ENCODE results near the gene PTPRD.

Gene PTPRD

DNA sequence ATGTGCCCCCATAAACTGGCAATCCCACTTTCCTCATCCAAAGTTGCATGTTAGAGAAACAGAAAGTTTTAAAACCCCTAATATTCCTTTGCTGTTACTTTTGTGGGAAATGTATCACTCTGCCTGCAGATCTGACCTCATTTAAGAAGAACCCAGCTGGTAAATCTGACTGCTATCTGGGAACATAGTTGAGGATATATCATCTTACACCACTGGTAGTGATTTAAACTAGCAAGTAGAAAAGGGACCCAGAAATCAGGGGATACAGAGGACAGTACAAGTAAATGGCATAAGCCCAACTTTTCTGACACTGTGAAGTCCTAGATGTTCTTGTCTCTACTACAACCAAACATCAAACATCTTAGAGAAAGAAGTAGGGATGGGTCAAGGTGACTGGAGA is 1752.7 kb downstream of the PTPRD start:
- DNase-seq (ENCODE audit: low read depth): no peak

DNA sequence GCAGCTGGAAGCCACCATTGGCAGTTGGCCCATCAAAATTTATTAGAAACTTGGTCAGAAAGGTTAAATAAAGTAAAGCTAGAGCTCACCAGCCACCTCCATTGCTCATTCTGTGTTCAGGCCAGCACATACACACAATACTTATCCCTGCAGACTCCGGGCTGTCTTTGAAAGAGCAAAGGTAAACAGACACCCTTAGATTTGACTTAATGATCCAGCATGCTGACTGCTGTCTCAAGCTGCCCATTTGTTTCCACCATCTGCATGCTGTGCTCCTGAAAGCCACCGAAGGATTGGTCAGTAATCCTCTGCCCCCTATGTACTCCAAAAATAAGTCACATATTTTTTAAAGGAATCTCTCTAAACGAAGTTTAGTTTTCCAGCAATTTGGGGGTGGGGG is 1753.4 kb downstream of the PTPRD start:
- DNase-seq (ENCODE audit: low read depth): no peak

DNA sequence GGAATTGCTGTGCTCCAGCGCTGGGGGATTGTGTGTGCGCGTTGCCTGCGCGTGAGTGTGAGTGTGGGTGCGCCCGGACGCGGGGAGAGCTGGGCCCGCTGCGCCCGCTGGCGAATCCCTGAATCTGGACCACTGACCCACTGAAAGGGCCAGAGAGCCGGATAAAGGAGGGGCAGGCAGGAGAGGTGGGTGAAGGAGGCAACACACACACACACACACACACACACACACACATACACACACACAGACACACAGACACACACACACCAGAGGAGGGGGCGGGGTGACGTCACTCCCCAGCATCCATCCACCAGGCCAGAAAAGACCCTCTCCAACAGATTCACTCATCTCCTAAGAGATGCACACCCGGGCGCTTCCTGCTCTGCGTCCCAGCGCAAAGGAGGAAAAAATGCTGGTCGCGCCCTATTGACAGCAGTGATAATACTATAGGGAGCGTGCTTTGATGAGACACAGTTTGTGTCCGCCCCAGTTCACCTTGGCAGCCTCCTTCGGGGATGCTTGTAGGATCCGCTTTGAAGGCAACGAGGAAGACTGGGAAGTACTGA is 1754.1 kb downstream of the PTPRD start:
- no peak for DNase-seq (ENCODE audit: low read depth)

DNA sequence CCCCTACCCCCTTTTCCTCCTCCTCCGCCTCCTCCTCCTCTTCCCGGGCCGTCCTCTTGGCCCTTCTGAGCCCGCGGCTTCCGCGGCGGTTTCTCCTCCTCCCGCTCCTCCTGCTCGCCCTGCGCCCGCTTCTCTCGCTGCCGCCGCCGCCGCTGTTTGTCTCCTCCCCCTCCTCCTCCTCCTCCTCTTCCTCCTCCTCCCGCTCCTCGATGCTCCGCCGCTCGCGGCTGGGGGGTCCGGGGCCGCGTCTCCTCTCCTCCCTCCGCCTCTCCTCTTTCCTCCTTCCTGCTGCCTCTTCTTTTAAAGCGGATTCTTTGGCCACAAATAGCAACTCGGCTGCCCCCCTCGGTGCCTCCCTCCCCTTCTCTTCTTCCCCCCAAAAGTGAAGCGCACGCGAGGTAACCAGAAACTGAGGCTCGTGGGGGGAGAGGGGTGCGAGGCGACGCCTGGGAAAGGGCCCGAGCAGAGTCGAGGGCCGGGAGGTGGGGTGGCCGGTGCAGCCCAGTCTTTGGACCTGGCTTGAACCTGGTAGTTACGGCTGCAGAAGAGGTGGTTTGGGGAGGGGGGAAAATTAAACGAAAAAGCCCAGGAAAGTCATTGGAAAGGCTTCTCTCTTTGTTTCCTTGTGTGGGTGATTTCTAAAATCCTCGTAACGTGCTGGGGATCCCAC is 1754.7 kb downstream of the PTPRD start:
- no peak for DNase-seq (ENCODE audit: low read depth)

DNA sequence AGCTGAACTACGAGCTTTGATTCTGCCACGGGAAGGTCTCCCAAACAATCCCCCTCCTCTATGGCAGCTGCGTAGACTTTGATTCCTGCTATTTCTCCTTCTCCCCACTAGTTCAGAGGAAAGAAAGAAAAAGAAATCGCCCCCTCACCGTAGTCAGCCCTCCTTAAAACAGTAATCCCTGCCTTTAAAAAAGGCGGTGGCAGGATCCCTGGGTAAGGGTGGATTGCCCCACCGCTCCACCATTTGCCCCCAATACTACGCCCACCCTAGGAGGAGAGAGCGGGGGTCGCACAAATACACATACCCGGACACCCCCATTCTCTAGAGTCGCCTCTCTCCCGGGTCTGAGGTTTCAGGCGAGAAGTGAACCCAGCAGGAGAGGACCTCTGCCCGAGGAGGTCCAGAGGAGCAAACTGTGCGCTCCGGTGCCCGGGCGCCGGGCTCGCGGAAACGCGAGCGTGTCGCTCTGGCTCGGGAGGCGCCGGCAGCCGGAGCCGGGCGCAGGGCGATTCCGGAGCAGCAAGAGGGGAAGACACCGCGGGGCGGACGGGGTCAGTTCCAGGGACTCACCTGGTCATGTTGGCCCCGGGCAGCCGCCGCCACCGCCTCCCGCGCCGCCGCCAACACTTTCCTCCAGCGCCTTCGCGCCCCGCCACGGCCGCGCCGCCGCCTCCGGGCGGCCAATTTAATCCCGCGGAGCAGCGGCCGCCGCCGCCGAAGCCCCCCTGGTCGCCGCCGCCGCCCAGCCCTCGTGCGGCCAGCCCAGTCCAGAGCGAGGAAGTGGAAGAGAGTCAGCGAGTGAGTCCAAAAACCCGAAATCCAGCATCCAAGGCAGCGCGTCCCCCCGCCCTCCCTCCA is 1755.5 kb downstream of the PTPRD start:
- DNase-seq (ENCODE audit: low read depth): no peak

DNA sequence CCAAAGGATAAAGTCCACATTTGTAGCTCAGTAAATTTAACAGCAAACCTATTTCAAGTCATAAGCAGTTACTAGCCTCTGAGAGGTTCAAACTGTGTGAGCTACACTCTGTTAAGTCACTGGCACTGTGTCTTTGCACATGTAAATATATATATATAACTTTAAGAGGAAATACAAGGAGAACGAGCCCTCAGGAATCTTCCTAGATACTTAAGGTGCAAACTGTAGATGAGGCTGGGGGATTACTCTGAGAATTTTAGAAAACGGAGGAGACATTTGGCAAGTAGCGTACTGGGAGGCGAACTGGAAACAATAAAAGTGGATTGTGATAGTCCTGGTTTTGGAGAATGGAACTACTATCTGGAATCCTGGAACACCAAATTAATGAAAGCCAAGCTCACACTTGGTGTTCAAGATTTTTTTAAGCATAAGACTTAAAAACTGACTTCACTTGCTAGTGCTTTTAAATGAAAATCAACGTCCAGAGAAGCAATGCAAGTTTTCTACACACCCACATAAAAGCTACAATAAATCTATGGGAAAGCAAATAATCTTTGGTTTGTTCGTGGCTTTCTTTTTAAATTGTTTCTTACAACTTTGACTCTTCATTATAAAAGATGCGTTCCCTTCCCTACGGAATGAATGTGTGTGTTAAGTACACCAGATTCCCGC is 1756.3 kb downstream of the PTPRD start:
- DNase-seq (ENCODE audit: low read depth): no peak

DNA sequence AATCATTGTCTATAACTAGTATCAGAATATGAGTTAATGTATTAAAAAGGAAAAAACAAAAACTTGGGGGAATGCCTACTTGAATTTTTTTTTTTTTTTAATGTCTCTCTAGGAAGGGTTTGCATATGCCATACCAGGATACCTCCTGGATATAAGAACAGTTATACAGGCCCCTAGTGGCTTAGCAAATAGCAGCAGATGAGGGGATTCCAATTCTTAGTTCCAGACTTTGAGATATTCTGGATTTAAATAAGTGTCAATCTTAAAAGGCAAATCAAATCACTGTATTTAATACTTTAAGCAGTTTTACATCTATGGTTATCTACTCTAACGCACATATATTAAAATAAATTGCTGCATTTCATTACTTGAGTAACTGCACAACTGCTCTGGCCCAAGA is 1757.8 kb downstream of the PTPRD start:
- DNase-seq (ENCODE audit: low read depth): no peak

DNA sequence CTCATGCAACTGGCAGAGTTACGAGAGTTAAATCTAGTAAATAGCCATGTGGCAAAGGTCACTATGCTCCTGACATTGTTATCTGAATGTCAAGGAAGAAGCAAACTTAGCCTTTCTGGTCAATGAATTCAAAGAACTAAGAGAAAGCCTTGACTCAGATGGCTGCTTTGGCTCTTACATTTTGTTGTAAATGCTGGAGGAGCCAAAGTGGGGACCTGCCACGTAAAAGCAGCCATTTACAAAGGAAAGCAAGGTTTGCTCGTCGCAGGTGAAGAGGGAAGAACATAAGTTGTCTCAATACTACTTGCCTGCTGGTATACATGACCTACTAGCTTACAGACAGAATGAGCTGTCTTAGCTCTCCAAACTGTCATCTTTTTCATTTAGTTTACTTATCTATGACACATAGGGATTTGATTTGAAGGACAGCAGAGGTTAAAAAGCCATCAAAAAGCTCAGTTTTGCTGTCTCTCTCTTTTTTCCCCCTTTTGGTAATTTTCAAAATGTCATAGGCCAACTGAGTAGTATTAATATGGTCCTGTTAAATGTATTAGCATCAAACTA is 1760.4 kb downstream of the PTPRD start:
- DNase-seq (ENCODE audit: low read depth): no peak

DNA sequence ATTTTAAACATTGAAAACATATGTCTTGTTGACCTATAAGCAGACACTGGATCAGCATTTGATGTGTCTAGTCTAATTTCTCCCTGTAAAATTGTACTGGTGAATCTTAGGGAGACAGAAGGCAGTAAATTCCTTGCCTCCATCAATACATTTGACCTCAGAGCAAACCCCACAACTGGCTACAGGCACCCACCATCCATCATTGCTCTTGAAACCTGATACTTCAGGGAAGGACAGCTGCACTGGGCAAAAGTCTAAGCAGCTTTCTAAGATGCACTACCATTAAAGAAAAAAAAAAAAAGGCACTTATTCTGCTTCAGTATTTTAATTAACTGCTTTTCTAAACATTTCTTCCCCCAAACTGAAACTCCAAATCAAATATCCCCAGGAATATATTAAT is 1761.9 kb downstream of the PTPRD start:
- DNase-seq (ENCODE audit: low read depth): no peak

DNA sequence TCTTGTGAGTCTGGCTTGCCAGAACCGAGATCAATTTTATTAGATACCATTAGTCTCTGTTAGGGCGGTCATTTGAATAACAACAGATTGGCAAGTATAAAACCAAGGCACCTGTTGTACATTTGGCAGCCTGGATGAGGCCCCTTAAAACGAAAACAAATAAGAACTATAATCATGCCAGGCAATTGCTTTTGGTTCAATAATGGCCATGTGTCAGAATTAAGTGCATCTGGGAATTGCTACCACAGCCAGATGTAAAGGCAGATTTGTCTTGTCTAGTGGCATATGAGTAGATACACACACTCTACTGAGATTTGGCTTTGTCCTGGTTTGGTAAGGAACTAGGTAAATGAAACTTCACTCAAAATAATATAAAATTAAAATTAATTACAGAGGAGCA is 1767.0 kb downstream of the PTPRD start:
- DNase-seq (ENCODE audit: low read depth): no peak

DNA sequence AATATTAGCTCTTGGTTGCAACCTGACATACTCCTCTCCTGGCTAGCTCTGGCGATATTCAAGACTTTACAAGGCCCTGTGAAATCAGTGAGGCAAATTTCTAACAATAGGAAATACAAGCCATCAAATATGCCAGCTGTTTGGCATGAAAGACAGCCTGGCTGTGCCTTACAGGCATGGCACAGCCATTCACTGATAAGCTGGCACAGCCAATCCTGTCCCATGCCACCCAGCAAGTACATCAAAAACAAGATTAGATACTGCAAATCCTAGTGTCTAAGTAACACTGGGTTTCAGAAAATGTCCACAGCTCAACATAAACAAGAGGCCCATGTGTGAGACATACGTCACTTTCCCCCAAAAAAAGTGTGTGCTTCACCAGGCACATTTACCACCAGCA is 1767.4 kb downstream of the PTPRD start:
- no peak for DNase-seq (ENCODE audit: low read depth)

DNA sequence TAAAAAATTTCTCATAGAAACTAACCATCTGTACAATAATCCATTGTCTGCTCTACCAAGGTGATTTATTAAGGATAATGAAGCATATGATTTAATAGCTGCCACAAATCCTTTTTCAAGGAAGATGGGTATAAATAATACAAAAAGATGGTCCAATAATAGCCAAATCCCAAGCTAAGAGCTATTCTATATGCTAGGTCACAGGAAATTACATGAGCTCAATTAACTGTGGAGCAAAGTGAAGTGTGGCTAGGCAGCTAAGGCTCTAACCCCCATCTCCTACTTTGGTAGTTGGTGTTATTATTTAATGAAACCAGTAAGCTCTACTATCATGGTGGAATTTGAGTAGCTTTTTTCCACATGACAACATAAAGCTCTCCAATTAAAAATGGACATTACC is 1768.3 kb downstream of the PTPRD start:
- DNase-seq (ENCODE audit: low read depth): no peak

DNA sequence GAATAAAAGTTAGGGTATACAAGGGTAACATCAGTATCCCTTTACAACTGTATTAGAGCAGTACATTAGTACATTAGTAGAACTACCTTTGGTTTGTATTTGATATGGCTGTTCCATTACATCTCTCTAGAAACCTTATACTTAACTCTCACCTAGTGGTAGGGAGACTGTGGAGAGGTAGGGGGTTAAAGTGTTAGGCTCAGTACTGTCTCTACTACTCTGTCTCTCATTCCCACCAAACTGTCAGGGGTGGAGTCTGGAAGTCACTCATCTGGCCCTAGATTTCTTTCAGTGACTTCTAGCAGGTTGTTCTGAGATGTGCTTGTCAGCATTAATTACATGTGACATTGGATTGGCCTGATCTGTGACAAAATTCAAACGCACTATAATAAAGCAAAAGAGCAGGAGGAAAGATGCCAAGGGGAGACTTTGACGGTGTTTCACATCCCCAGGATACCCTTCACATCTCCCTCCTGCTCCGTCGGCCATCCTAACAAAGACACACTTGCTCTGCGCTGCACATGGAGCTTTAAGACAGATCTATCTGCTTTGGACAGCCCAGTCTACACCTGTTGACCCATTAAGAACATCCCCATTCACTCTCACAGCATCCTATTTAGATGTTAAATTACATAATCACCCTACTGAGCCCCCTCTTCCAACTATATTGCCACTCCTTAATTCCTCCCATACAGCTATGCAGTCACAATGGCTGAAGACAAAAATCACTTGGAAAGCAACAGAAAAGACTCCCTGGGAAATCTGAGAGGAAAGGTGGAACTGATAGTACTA is 1770.2 kb downstream of the PTPRD start:
- DNase-seq (ENCODE audit: low read depth): no peak

DNA sequence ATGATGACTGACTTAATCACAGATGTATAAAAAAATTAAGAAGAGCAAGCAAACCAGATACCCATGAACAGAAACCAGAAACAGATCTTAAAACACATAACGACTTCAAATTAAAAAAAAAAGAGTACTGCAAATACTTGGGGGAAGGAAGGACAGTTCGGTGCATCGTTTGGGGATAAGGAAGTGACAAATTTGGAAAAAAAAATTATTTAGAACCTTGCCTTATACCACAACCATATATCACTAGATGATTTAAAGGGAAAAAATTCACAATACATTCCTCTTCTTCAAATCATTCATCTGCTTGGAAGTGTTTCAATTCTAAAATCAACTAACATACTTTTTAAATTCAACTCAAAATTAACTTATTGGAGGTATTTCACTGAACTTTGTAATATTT is 1774.7 kb downstream of the PTPRD start:
- DNase-seq (ENCODE audit: low read depth): no peak

DNA sequence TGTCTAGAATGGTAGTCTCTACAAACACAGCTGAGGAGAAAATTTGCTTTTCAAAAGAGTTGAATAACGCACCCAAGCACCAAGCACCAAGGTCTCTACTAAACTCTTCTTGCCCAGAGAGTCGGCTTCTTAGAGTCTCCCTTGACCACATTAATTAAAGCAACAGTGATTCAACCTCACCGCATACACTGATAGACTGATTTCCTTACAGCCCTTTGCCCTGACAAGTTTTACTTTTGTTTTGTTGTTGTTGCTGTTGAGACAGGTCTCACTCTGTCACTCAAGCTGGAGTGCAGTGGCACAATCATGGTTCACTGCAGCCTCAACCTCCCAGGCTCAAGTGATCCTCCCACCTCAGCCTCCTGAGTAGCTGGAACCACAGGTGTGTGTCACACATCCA is 1777.5 kb downstream of the PTPRD start:
- DNase-seq (ENCODE audit: low read depth): no peak

DNA sequence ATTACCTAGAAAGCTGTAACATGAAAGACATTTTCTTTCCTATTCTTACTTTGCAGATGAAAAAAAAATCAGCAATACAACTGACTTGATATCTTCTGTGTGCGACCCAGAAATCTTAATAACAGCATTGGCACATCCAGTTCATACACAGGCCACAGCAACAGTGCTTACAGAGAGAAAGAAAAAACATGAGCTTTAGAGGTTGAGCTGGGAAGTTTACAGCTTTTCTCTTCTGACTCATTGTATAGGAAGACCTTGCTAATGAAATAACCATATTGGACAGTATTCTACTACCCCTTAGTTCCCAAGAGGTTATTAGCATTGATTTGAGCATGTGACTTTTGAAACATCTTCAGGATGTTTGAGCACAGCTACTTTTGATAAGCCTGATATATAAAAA is 1779.8 kb downstream of the PTPRD start:
- no peak for DNase-seq (ENCODE audit: low read depth)

DNA sequence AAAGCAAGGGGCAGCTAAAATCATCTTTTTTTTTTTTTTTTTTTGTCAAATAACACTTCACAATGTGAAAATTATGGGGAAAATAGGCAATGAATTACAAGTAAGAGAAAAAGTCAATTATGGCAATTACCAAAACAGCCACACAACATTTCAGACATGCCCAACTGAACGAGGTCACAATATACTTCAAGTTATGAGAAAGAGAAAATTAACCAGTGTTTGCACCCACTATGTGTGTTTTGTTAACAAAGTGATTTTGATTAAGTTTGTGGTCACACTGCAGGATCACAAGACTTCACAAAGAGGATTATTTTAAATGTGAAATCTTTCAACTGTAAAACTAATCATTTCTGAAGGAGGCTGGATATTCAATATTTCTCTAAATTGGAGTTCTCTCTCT is 1780.4 kb downstream of the PTPRD start:
- DNase-seq (ENCODE audit: low read depth): no peak

DNA sequence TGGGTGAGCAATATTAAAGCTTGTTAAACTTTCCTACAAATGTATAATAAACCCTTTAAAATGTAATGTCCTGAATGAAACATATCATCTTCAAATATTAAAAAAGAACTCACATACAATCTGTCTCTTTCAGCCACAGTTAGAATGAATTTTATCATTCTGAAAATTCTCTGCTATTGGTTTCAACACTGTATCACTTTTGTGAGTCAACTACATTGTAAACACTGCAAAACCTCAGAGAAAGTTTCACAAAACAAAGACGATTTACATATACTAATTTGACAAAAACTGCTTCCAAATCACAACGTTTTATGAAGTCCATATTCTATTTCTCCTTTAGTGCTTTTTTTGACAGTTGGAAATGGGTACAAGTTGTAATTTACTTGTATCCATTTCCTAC is 1781.2 kb downstream of the PTPRD start:
- no peak for DNase-seq (ENCODE audit: low read depth)

DNA sequence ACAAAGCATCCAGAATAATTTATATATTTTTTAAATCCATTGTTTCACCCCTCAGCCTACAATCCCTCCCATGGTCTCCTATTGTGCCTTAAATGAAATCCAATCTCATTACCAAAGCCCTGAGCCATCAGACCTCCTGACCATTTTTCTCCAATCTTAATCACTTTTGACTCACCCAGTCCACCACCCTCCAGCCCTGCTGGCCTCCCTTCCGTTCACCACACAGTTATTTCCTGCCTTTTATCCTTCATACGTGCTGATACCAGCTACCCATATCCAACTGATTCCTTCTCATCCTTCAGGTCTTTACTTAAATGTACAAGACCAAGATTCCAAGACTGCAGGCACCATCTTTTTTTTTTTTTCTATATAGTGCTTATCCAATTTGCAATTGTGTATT is 1786.5 kb downstream of the PTPRD start:
- no peak for DNase-seq (ENCODE audit: low read depth)

DNA sequence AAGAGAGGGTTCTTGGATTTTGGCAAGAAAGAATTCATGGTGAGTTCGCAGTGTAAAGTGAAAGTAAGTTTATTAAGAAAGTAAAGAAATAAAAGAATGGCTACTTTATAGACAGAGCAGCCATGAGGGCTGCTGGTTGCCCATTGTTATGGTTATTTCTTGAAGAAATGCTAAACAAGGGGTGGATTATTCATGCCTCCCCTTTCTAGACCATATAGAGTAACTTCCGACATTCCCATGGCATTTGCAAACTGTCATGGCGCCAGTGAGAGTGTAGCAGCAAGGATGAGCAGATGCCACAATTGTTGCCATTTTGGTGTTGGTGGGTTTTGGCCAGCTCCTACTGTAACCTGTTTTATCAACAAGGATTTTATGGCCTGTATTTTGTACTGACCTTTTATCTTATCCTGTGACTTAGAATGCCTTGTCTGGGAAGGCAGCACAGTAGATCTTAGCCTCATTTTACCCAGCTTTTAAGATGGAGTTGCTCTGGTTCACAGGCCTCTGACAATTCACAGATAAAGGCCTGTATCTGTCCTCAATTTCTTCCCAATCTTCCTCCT is 1787.1 kb downstream of the PTPRD start:
- DNase-seq (ENCODE audit: low read depth): no peak

DNA sequence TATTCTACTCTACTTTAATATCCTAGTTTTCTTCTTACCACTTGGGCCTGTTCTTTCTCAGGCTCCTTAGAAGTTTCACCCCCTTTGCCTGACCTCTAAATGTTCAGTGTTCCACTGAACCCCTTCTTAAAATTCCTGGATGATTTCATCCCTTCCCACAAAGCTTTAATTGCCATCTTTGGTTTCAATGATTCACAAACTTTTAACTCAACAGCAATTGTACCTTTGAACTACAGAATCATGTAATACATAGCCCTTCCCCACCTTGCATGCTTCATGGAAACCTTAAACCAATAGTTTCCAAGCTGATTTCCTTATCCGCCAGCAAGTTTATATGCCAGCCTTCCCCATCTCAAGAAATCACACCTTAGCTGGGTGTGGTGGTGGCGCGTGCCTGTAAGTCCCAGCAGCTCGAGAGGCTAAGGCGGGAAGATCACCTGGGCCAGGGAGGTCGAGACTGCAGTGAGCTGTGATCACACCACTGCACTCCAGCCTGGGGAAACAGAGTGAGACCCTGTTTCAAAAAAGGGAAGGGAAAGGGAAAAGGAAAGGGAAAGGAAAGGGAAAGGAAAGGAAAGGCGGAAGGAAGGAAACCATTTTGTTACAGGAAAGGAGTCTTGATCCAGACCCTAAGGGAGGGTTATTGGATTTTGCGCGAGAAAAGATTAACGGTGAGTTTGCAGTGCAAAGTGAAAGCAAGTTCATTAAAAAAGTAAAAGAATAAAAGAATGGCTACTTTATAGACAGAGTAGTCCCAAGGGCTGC is 1789.5 kb downstream of the PTPRD start:
- no peak for DNase-seq (ENCODE audit: low read depth)
